HG02798 (cell line): ENCODE results near the gene GOT2.
"Not testable (repeated sequence)": the region's sequence is repeated elsewhere in the genome, so short reads cannot be mapped to it uniquely, and the experiment has no call there.

ENCODE experiments used
- ATAC-seq: cut with Tn5 transposase; IDR thresholded peaks from one replicate; pipeline ENCODE4 v1.9.1; 2021; ENCODE audit warnings: mild to moderate bottlenecking; ENCODE audit not compliant: unreplicated experiment, poor library complexity

The GOT2 gene

GRCh38 chr16:58659911-58660310, 74.2 kb downstream of the GOT2 start:
- not testable (repeated sequence) for ATAC-seq

GRCh38 chr16:58658796-58659211, 75.3 kb downstream of the GOT2 start:
- ATAC-seq = no peak
